Liver (tissue), 9 donors: ENCODE measurements around the gene LAMC2. TPM values are rescaled to one million over a fixed set of nuclear protein-coding genes. Genes with fewer than 3 reads are reported as not detected.

Experiments used
- DNase-seq: peaks from one replicate; pipeline ENCODE4 v3.0.0-alpha.2; 2017; ENCODE audit warnings: low spot score
- H3K27ac ChIP-seq, 2 donors: one replicate each; pipeline ENCODE4 v1.7.0; 2013; ENCODE audit warnings: inconsistent platforms in 2 of 2, low read length in 2 of 2, control low read depth in 1 of 2, low read depth in 1 of 2, mild to moderate bottlenecking in 1 of 2
- H3K27me3 ChIP-seq, 4 donors: one replicate each; pipeline versions ENCODE4 v1.6.1 to v1.7.0; 2013; ENCODE audit warnings: low read length in 3 of 4, inconsistent platforms in 1 of 4, mild to moderate bottlenecking in 1 of 4, moderate library complexity in 1 of 4; ENCODE audit not compliant: control insufficient read depth in 4 of 4, insufficient read depth in 4 of 4
- H3K36me3 ChIP-seq, 4 donors: one replicate each; pipeline versions ENCODE4 v1.6.1 to v1.7.0; 2013; ENCODE audit warnings: low read length in 3 of 4, mild to moderate bottlenecking in 3 of 4, low read depth in 1 of 4, moderate library complexity in 1 of 4; ENCODE audit not compliant: control insufficient read depth in 4 of 4, insufficient read depth in 3 of 4
- H3K4me1 ChIP-seq, 4 donors: one replicate each; pipeline versions ENCODE4 v1.6.1 to v1.7.0; 2013; ENCODE audit warnings: low read length in 3 of 4, mild to moderate bottlenecking in 3 of 4, moderate library complexity in 1 of 4; ENCODE audit not compliant: control insufficient read depth in 4 of 4, insufficient read depth in 4 of 4
- H3K4me3 ChIP-seq, 3 donors: one replicate each; pipeline versions ENCODE4 v1.6.1 to v1.7.0; 2013; ENCODE audit warnings: low read length in 3 of 3, control low read depth in 1 of 3, low read depth in 1 of 3, mild to moderate bottlenecking in 1 of 3
- H3K9ac ChIP-seq, 2 donors: one replicate each; pipeline ENCODE4 v1.7.0; 2013; ENCODE audit warnings: low read length in 2 of 2, mild to moderate bottlenecking in 2 of 2, moderate library complexity in 2 of 2, control low read depth in 1 of 2, low read depth in 1 of 2
- H3K9me3 ChIP-seq, 4 donors: one replicate each; pipeline versions ENCODE4 v1.6.1 to v1.7.0; 2013; ENCODE audit warnings: low read length in 3 of 4; ENCODE audit not compliant: control insufficient read depth in 4 of 4
- ATF3 ChIP-seq: IDR thresholded peaks from 2 replicates; pipeline ENCODE4 v1.6.1; 2016; ENCODE audit warnings: antibody characterized with exemption
- CTCF ChIP-seq: fragments of 150-350 bp; IDR thresholded peaks from 2 replicates; pipeline ENCODE4 v1.5.1; 2017; ENCODE audit warnings: improper control_type of control experiment, low read depth, low read length; ENCODE audit not compliant: missing input control
- EGR1 ChIP-seq, 2 donors: IDR thresholded peaks; 2 replicates each; pipeline ENCODE4 v1.6.1; 2016 to 2018; ENCODE audit warnings: antibody characterized with exemption in 2 of 2, low read depth in 2 of 2
- FOXA1 ChIP-seq: IDR thresholded peaks from 2 replicates; pipeline ENCODE4 v1.6.1; 2016; ENCODE audit warnings: antibody characterized with exemption
- FOXA2 ChIP-seq: IDR thresholded peaks from 2 replicates; pipeline ENCODE4 v1.6.1; 2016; ENCODE audit warnings: antibody characterized with exemption
- GABPA ChIP-seq, 2 donors: IDR thresholded peaks in 1 of 2; conservative IDR thresholded peaks in 1 of 2; 2 replicates each; pipeline ENCODE4 v1.6.1; 2016; ENCODE audit warnings: antibody characterized with exemption in 2 of 2, mild to moderate bottlenecking in 1 of 2, moderate library complexity in 1 of 2
- HNF4A ChIP-seq, 2 donors: conservative IDR thresholded peaks; 2 replicates each; pipeline ENCODE4 v1.6.1; 2016; ENCODE audit warnings: antibody characterized with exemption in 2 of 2, mild to moderate bottlenecking in 2 of 2
- HNF4G ChIP-seq: IDR thresholded peaks from 2 replicates; pipeline ENCODE4 v1.6.1; 2016; ENCODE audit warnings: antibody characterized with exemption
- JUND ChIP-seq, 2 donors: IDR thresholded peaks; 2 replicates each; pipeline ENCODE4 v1.6.1; 2016; ENCODE audit warnings: antibody characterized with exemption in 2 of 2
- MAX ChIP-seq: IDR thresholded peaks from 2 replicates; pipeline ENCODE4 v1.6.1; 2016; ENCODE audit warnings: antibody characterized with exemption
- NR2F2 ChIP-seq: IDR thresholded peaks from 2 replicates; pipeline ENCODE4 v1.6.1; 2016; ENCODE audit warnings: antibody characterized with exemption
- RAD21 ChIP-seq, 2 donors: IDR thresholded peaks; 2 replicates each; pipeline ENCODE4 v1.6.1; 2016; ENCODE audit warnings: antibody characterized with exemption in 2 of 2, mild to moderate bottlenecking in 2 of 2
- REST ChIP-seq: IDR thresholded peaks from 2 replicates; pipeline ENCODE4 v1.6.1; 2016; ENCODE audit warnings: antibody characterized with exemption, mild to moderate bottlenecking
- RXRA ChIP-seq, 2 donors: IDR thresholded peaks; 2 replicates each; pipeline ENCODE4 v1.6.1; 2017 to 2018; ENCODE audit warnings: antibody characterized with exemption in 2 of 2, mild to moderate bottlenecking in 1 of 2
- SP1 ChIP-seq: IDR thresholded peaks from 2 replicates; pipeline ENCODE4 v1.6.1; 2018; ENCODE audit warnings: antibody characterized with exemption, mild to moderate bottlenecking
- TAF1 ChIP-seq: conservative IDR thresholded peaks from 2 replicates; pipeline ENCODE4 v1.6.1; 2016; ENCODE audit warnings: antibody characterized with exemption, mild to moderate bottlenecking
- YY1 ChIP-seq: IDR thresholded peaks from 2 replicates; pipeline ENCODE4 v1.6.1; 2016; ENCODE audit warnings: antibody characterized with exemption, mild to moderate bottlenecking
- ZBTB33 ChIP-seq: IDR thresholded peaks from 2 replicates; pipeline ENCODE4 v1.6.1; 2016; ENCODE audit warnings: antibody characterized with exemption
- WGBS: extraction: QIAGEN DNeasy Blood & Tissue Kit; methylation state at CpG from one replicate; pipeline ENCODE4 v1.1.7; 2013; 5-methylcytosine and 5-hydroxymethylcytosine counted together
- polyA plus RNA-seq, 2 donors: library from polyadenylated mRNA; stranded (reverse) in 1 of 2; unstranded in 1 of 2; fragments of 200-250 nt in 1 of 2; fragments of >200 nt in 1 of 2; fragmentation: Nextera tagmentation in 1 of 2; extraction: Ambion mirVana in 1 of 2; gene quantifications; one replicate each; pipeline versions ENCODE4 v1.2.1 to v1.2.3, GENCODE V29; 2013 to 2015
- total RNA-seq, 2 donors: library from RNA; depleted of rRNA; stranded (reverse); fragments of >200 nt; gene quantifications; one replicate each; pipeline ENCODE4 v1.2.3, GENCODE V29; 2014
- donor health status: healthy.
- donor health status: healthy.
- donor health status: healthy.
- donor health status: healthy.
- donor health status: healthy.

The LAMC2 gene
- total and polyA plus RNA-seq, 4 donors, result 0.05 to 0.42 (median 0.16) TPM

GRCh38 chr1:183283286-183283685, 97.2 kb downstream of the LAMC2 start (continued):
- no peak for TF ChIP-seq YY1
- no peak for TF ChIP-seq ATF3

- Histone ChIP-seq H3K9ac (no peak overlapping the region), H3K27ac (no peak overlapping the region), H3K9me3 (no peaks in the 10 kb centered on the region), H3K27me3 (no peaks in the 10 kb centered on the region), H3K36me3 (no peaks in the 10 kb centered on the region), H3K4me1 (peaks cover 0 to 3% (median 0%) of the 10 kb centered on the region in 4 donors), H3K4me3 (no peak overlapping the region)
- DNase-seq, result no peak
- WGBS, result 89% methylated on average over 5 of the region's 5 CpGs
- TF ChIP-seq SP1, result no peak
- no peak for TF ChIP-seq HNF4A (conservative IDR thresholded peaks at IDR 0.05)
- TF ChIP-seq FOXA2, result no peak
- no peak for TF ChIP-seq CTCF
- TF ChIP-seq HNF4G, result no peak
- TF ChIP-seq REST, result no peak
- no peak for TF ChIP-seq FOXA1
- TF ChIP-seq MAX, result no peak
- TF ChIP-seq ATF3, result no peak
- TF ChIP-seq EGR1 (IDR thresholded peaks at IDR 0.05; ENCODE audit: low read depth in 2 of 2), result no peak
- TF ChIP-seq RXRA (IDR thresholded peaks at IDR 0.05), result no peak
- TF ChIP-seq TAF1, result no peak
- TF ChIP-seq GABPA (IDR thresholded peaks at IDR 0.05 in 1 of 2, conservative IDR thresholded peaks at IDR 0.05 in 1 of 2), result no peak
- no peak for TF ChIP-seq RAD21 (IDR thresholded peaks at IDR 0.05)
- TF ChIP-seq YY1, result no peak
- TF ChIP-seq JUND (IDR thresholded peaks at IDR 0.05), result no peak
- no peak for TF ChIP-seq ZBTB33
- TF ChIP-seq NR2F2, result no peak
These were observed 98.0 kb downstream of the LAMC2 start for GRCh38 chr1:183284086-183284485.
